K562 (cell line): Measurements from ENCODE around the gene RBPJ. TPM values are rescaled to one million over a fixed set of nuclear protein-coding genes. Genes with fewer than 3 reads are reported as not detected.

ENCODE experiments used
- ATAC-seq: fragments of 200-7000 bp; cut with Tn5 transposase; 3 replicates; pipeline ENCODE4 v1.9.1; 2020; ENCODE audit warnings: moderate library complexity
- BruUV-seq: library from RNA; stranded (reverse); fragments of 400-500 nt; replicated peaks from 2 replicates; lab custom pipeline; 2021; lab: Mats Ljungman, UMichigan
- CTCF ChIA-PET: fragments of 300-600 bp; formaldehyde crosslinking; extraction: SDS; loops from one replicate; lab custom pipeline; 2021; ENCODE audit warnings: low intra/inter-chr PET ratio; lab: Yijun Ruan, JAX
- POLR2A ChIA-PET: fragments of 300-600, 350-650 bp; sonication (Branson Sonifier 250); formaldehyde crosslinking; extraction: SDS; loops from one replicate; lab custom pipeline; 2021; ENCODE audit warnings: antibody characterized with exemption, inconsistent platforms; lab: Yijun Ruan, JAX
- DNase-seq, 4 experiments: peaks; one replicate each; pipeline versions ENCODE4 v3.0.0 to v3.0.0-alpha.2; 2011 to 2018; ENCODE audit warnings: low spot score in 3 of 4, mixed read lengths in 3 of 4; ENCODE audit errors: extremely low read depth in 1 of 4
- FAIRE-seq: peaks from 2 replicates; lab custom pipeline; 2011; peaks lifted over from hg19 to GRCh38; lab: Jason Lieb, UNC
- H2AFZ ChIP-seq: 2 replicates; pipeline ENCODE4 v1.6.0; 2011; ENCODE audit warnings: low read depth, low read length, control low read depth, inconsistent platforms
- H3K27ac ChIP-seq: fragments of 200-600 bp; 3 replicates; pipeline ENCODE4 v1.8.0; 2011; ENCODE audit warnings: low read depth, mild to moderate bottlenecking, control low read depth, inconsistent platforms, low read length, moderate library complexity, mixed read lengths; ENCODE audit errors: extremely low read depth
- H3K27me3 ChIP-seq, 2 experiments: fragments of 300-600 bp in 1 of 2; 2 replicates in 1 of 2; 3 replicates in 1 of 2; pipeline versions ENCODE4 v1.6.0 to v1.8.0; 2011; ENCODE audit warnings: inconsistent platforms in 2 of 2, low read length in 2 of 2, mild to moderate bottlenecking in 1 of 2, mixed read lengths in 1 of 2, moderate library complexity in 1 of 2; ENCODE audit not compliant: control insufficient read depth in 2 of 2, insufficient read depth in 2 of 2
- H3K36me3 ChIP-seq: fragments of 300-600 bp; 3 replicates; pipeline ENCODE4 v1.8.0; 2011; ENCODE audit warnings: mild to moderate bottlenecking, low read length, inconsistent platforms; ENCODE audit not compliant: control insufficient read depth, insufficient read depth
- H3K4me1 ChIP-seq, 2 experiments: fragments of 200-600 bp in 1 of 2; replicated peaks in 1 of 2; 2 replicates in 1 of 2; 3 replicates in 1 of 2; pipeline versions ENCODE4 v1.5.1 to v1.8.0; 2011; ENCODE audit warnings: inconsistent platforms in 2 of 2, low read length in 2 of 2, mild to moderate bottlenecking in 1 of 2, mixed read lengths in 1 of 2, moderate library complexity in 1 of 2; ENCODE audit not compliant: control insufficient read depth in 2 of 2, insufficient read depth in 2 of 2
- H3K4me2 ChIP-seq: 2 replicates; pipeline ENCODE4 v1.6.1; 2011; ENCODE audit warnings: low read length, control low read depth, inconsistent platforms, mixed read lengths; ENCODE audit not compliant: insufficient read depth
- H3K4me3 ChIP-seq: fragments of 200-600 bp; sonication (generic), shearing (Covaris generic); 2 replicates; pipeline ENCODE4 v1.5.1; 2016; ENCODE audit warnings: control low read depth, inconsistent platforms
- H3K79me2 ChIP-seq: fragments of 200-600 bp; 3 replicates; pipeline ENCODE4 v1.8.0; 2011; ENCODE audit warnings: low read length, inconsistent platforms; ENCODE audit not compliant: control insufficient read depth, insufficient read depth
- H3K9ac ChIP-seq, 2 experiments: 2 replicates each; pipeline versions ENCODE4 v1.6.0 to v1.6.1; 2011; ENCODE audit warnings: low read depth in 2 of 2, low read length in 2 of 2, control low read depth in 1 of 2, inconsistent platforms in 1 of 2, mild to moderate bottlenecking in 1 of 2, mixed read lengths in 1 of 2; ENCODE audit not compliant: insufficient read depth in 1 of 2
- H3K9me1 ChIP-seq: one replicate; pipeline ENCODE4 v1.6.0; 2011; ENCODE audit warnings: inconsistent platforms, mild to moderate bottlenecking, low read length, moderate library complexity; ENCODE audit not compliant: control insufficient read depth, insufficient read depth
- H3K9me3 ChIP-seq: replicated peaks from 2 replicates; pipeline ENCODE4 v1.5.1; 2011; ENCODE audit warnings: low read depth, low read length, inconsistent platforms; ENCODE audit not compliant: control insufficient read depth, insufficient read depth
- H4K20me1 ChIP-seq: replicated peaks from 2 replicates; pipeline ENCODE4 v1.6.1; 2011; ENCODE audit warnings: low read length, inconsistent platforms, mixed read lengths; ENCODE audit not compliant: control insufficient read depth, insufficient read depth
- CBX1 ChIP-seq: sonication (generic); IDR thresholded peaks from 2 replicates; pipeline ENCODE4 v1.6.1; 2016; ENCODE audit warnings: antibody characterized with exemption, low read depth, mild to moderate bottlenecking
- CREB1 ChIP-seq, 2 experiments: sonication (generic) in 1 of 2; formaldehyde crosslinking in 1 of 2; IDR thresholded peaks; 2 replicates each; pipeline versions ENCODE4 v1.6.1 to v1.8.0; 2012 to 2022; ENCODE audit warnings: inconsistent platforms in 1 of 2, mild to moderate bottlenecking in 1 of 2, missing genetic modification reagents in 1 of 2, moderate library complexity in 1 of 2
- HSF4 ChIP-seq: fragments of 250-450 bp; sonication (Bioruptor Pico); IDR thresholded peaks from 2 replicates; pipeline ENCODE4 v2.1.2; 2022; ENCODE audit warnings: mild to moderate bottlenecking, moderate library complexity, borderline replicate concordance
- KDM4B ChIP-seq, 2 experiments: fragments of 450-650 bp in 1 of 2; sonication (generic) in 1 of 2; IDR thresholded peaks; 2 replicates each; pipeline ENCODE4 v1.6.1; 2016 to 2017; ENCODE audit warnings: borderline replicate concordance in 2 of 2, antibody characterized with exemption in 1 of 2, low read depth in 1 of 2, mild to moderate bottlenecking in 1 of 2
- OTX1 ChIP-seq: fragments of 450-650 bp; formaldehyde crosslinking; IDR thresholded peaks from 2 replicates; pipeline ENCODE4 v1.4.0; 2022; ENCODE audit warnings: mild to moderate bottlenecking
- POLR2H ChIP-seq: IDR thresholded peaks from 2 replicates; pipeline ENCODE4 v1.6.1; 2016; ENCODE audit warnings: missing genetic modification characterization, low read depth, mild to moderate bottlenecking, control low read depth, missing compliant biosample characterization, moderate library complexity
- RBBP5 ChIP-seq: fragments of 200-600 bp; sonication (generic); IDR thresholded peaks from 2 replicates; pipeline ENCODE4 v1.6.1; 2012; ENCODE audit warnings: borderline replicate concordance, mild to moderate bottlenecking, low read length, control low read depth, inconsistent platforms; ENCODE audit not compliant: insufficient read depth, poor library complexity, severe bottlenecking
- RBM25 ChIP-seq: fragments of 200-400 bp; formaldehyde crosslinking; IDR thresholded peaks from 2 replicates; pipeline ENCODE4 v1.6.1; 2018; ENCODE audit warnings: low read length, low read depth, moderate library complexity; ENCODE audit not compliant: severe bottlenecking
- SAFB2 ChIP-seq: fragments of 200-400 bp; formaldehyde crosslinking; IDR thresholded peaks from 2 replicates; pipeline ENCODE4 v1.6.1; 2018; ENCODE audit warnings: borderline replicate concordance, low read length, low read depth, moderate library complexity; ENCODE audit not compliant: severe bottlenecking
- SMAD1 ChIP-seq: fragments of 150-350 bp; IDR thresholded peaks from 2 replicates; pipeline ENCODE4 v1.6.1; 2014; ENCODE audit warnings: low read length, low read depth; ENCODE audit not compliant: partially characterized antibody
- ZFP30 ChIP-seq: fragments of 250-450 bp; sonication (Bioruptor Pico); IDR thresholded peaks from 2 replicates; pipeline ENCODE4 v1.8.0; 2022; ENCODE audit warnings: moderate library complexity, mild to moderate bottlenecking, inconsistent platforms, borderline replicate concordance
- ZKSCAN1 ChIP-seq: fragments of 150-350 bp; IDR thresholded peaks from 2 replicates; pipeline ENCODE4 v1.6.1; 2016; ENCODE audit warnings: low read depth, low read length
- ZNF41 ChIP-seq: fragments of 250-450 bp; sonication (Bioruptor Pico); conservative IDR thresholded peaks from 2 replicates; pipeline ENCODE4 v1.4.0; 2020; ENCODE audit warnings: mild to moderate bottlenecking
- ZNF512 ChIP-seq: IDR thresholded peaks from 2 replicates; pipeline ENCODE4 v1.6.1; 2016; ENCODE audit warnings: missing genetic modification characterization, missing compliant biosample characterization
- ZNF668 ChIP-seq: fragments of 250-450 bp; sonication (Bioruptor Pico); IDR thresholded peaks from 2 replicates; pipeline ENCODE4 v1.8.0; 2022; ENCODE audit warnings: mild to moderate bottlenecking, inconsistent platforms
- WGBS: fragments of 100-300 bp; shearing (Covaris generic); methylation state at CpG from one replicate; pipeline ENCODE4 v1.1.6; 2016; ENCODE audit warnings: low coverage, mixed read lengths; ENCODE audit not compliant: insufficient coverage; ENCODE audit errors: missing lambda C conversion rate; 5-methylcytosine and 5-hydroxymethylcytosine counted together
- in situ Hi-C: fragments of 300-500 bp; cut with MboI; formaldehyde crosslinking; loops from 4 replicates; pipeline ENCODE4 v1.15.0; 2018; ENCODE audit warnings: inconsistent platforms, mixed read lengths
- intact Hi-C: fragments of 100-400 bp; cut with micrococcal nuclease; formaldehyde crosslinking; loops from 2 replicates; pipeline ENCODE4 v1.14.2; 2022
- polyA plus RNA-seq, 8 experiments: library from polyadenylated mRNA; depleted of rRNA in 4 of 8; stranded (reverse) in 5 of 8; unstranded in 3 of 8; fragments of >200 nt; fragmentation: Nextera tagmentation in 2 of 8; fragmentation: Illumina TruSeq in 1 of 8; extraction: Ambion mirVana in 2 of 8; extraction: Trizol in 1 of 8; gene quantifications; 2 replicates each; pipeline versions ENCODE4 v1.2.1 to v1.2.3, GENCODE V29; 2011 to 2014; ENCODE audit warnings: inconsistent platforms in 1 of 8, missing spikeins in 1 of 8
- total RNA-seq, 7 experiments: library from RNA; depleted of rRNA in 6 of 7; stranded (reverse); fragments of >200 nt in 6 of 7; fragmentation: Illumina TruSeq in 2 of 7; extraction: Trizol in 2 of 7; gene quantifications; 2 replicates each; pipeline versions ENCODE4 v1.2.1 to v1.2.3, GENCODE V29; 2011 to 2021; ENCODE audit warnings: low replicate concordance in 1 of 7

The RBPJ gene
- total and polyA plus RNA-seq, 9 of the 15 experiments (the other 6 are each of a cell fraction or from before 2014, with no cell fraction given), result 17.2 to 49.4 (median 33.8) TPM

- TF ChIP-seq KDM4B (IDR thresholded peaks at IDR 0.05; ENCODE audit: borderline replicate concordance in 2 of 2, low read depth in 1 of 2), result no peak
- TF ChIP-seq CREB1 (IDR thresholded peaks at IDR 0.05), result no peak
- no peak for TF ChIP-seq CREB1 (CRISPR knock-in tag; IDR thresholded peaks at IDR 0.05)
- TF ChIP-seq SAFB2, result no peak
Observed at GRCh38 chr4:26289401-26289800, 31.4 kb upstream of the RBPJ start (continued).

GRCh38 chr4:26290321-26290720, 30.5 kb upstream of the RBPJ start:
- in situ Hi-C loops (no loop called here), intact Hi-C loops (no loop called here)
- Histone ChIP-seq H3K4me3 (no peak overlapping the region), H3K4me2 (no peak overlapping the region), H3K4me1 (no peaks in the 10 kb centered on the region), H3K79me2 (no peaks in the 10 kb centered on the region), H4K20me1 (no peaks in the 10 kb centered on the region), H3K36me3 (no peaks in the 10 kb centered on the region), H3K9me3 (no peaks in the 10 kb centered on the region), H2AFZ (no peak overlapping the region), H3K9me1 (no peaks in the 10 kb centered on the region), H3K9ac (no peak overlapping the region), H3K27ac (no peak overlapping the region), H3K27me3 (peaks cover 6 to 18% of the 10 kb centered on the region in 2 experiments)
- 0% methylated on average over 1 of the region's 3 CpGs for WGBS
- CTCF ChIA-PET, result no interaction called here
- ATAC-seq (no peak), DNase-seq (no peak), FAIRE-seq (no peak)
- no TSS peak for BruUV-seq
- POLR2A ChIA-PET, result no interaction called here
- TF ChIP-seq SMAD1 (no peak), ZNF41 (CRISPR knock-in tag) (no peak), RBM25 (no peak), POLR2H (tag) (no peak), ZNF668 (CRISPR knock-in tag) (no peak), ZNF512 (no peak), CBX1 (no peak), ZFP30 (no peak), ZKSCAN1 (no peak), HSF4 (CRISPR knock-in tag) (no peak), OTX1 (CRISPR knock-in tag) (no peak), RBBP5 (no peak)
